Fibroblast of skin of scalp (primary cell): Measurements from ENCODE around the gene TRPC5OS.

ENCODE experiments used
- DNase-seq: peaks from one replicate; pipeline ENCODE4 v3.0.0-alpha.2; 2013

Gene TRPC5OS

GRCh38 chrX:111896148-111896547 lies 20.2 kb downstream of the TRPC5OS start:
- no peak for DNase-seq

DNA sequence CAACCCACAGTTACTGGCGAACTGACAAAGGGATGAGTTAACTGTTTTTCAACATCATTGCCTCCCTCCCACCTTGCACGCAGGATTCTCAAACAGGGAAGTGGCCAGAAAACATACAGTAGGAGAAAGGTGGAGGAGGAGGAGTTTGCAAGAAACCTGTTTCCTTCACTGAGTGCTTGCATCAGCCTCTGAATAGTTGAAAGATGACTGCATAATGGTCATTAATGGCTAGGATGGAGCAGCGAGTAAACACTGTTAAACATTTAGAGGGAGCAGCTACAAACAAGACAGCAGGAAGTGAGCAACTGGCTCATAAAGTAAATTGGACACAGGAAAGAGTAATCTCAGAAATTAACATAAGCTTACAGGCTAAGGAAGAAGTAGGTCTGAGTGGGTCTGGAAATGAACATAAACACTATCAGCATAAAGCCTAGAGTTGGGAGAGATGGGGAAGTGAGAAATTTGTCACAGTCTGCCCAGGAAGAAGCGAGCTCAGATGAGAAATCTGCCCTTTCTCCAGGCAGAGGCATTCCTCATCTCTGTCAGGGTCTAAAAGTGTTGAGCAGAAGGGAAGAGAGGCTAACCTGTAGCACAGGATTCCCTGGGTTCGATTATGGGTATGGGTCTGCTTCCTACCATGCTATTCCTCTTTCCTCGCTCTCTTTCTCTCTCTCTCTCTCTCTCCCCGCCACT lies 38.6 kb downstream of the TRPC5OS start:
- DNase-seq = no peak

DNA sequence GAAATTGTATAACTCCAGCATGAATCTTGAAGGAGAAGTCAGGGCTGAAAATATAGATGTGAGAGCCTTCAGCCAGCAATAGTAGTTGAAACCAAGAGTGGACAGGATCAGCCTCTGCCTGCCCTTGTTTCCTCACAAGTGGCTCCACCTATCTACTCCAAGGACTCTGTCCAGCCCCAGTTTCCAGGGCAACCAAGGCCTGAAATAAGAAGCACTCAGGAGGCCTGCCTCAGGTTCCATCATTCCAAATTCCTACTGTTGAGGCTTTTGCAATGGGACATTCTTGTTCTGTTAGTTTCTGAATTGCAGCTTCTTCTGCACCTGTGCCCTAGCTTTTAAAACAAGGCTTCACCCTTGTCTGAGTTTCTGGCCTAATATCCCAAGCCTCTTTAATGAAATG lies 41.6 kb downstream of the TRPC5OS start:
- DNase-seq = no peak

DNA sequence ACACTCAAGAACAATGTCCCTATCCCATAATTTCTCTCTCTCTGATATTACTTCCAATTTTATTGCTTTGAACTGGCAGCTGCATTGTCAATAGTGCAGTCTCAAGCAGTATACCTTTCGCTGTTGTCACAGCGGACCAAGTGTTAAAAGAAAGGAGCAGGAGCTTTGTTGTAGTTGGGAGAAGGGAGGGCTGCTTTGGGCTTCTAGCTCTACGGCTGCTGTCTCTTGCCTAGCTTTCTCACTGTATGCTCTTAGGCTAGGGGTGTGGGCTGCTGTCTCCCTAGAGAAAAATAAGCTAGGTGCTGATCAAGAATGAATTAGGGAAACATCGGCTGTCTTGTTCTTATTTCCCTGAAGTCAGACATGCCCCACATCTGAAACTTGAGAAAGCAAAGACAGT lies 52.5 kb downstream of the TRPC5OS start:
- DNase-seq = no peak
